ENCODE data around the gene TXNDC12.

- TF ChIP-seq POLR2A (IDR thresholded peaks at IDR 0.05), result no peak
- TF ChIP-seq POLR2AphosphoS5 (IDR thresholded peaks at IDR 0.05), result no peak
- no peak for TF ChIP-seq CTCF (IDR thresholded peaks at IDR 0.05)
Observed at GRCh38 chr1:51973587-51974474, 81.2 kb downstream of the TXNDC12 start.

Data from gastroesophageal sphincter (tissue), 3 donors.